HCEC 1CT (cell line): ENCODE results near the gene CADM1.

Experiments
- DNase-seq: peaks from one replicate; pipeline ENCODE4 v3.0.0-alpha.2; 2017

The CADM1 gene

GRCh38 chr11:115393950-115394349 lies 110.3 kb downstream of the CADM1 start:
- DNase-seq: no peak

- DNase-seq: no peak
Measured at GRCh38 chr11:115391598-115391997, 112.6 kb downstream of the CADM1 start.

DNA sequence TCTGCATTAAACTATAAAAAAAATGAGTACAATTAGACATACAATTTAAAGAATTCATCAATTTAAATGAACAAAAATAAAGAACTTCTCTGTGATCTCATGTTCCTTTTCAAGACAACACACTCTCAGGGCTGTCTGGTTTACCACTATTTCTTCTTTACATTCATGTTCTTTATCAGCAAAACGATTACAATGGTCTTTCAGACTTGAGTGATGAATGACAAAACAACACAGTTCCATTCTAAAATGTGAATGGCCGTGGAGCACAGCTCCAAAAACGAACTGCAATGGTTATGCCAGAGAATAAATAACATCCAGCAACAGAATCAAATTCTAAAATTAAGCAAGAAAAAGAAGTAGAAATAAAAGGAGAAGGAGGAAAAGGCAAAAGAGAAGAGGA lies 113.1 kb downstream of the CADM1 start:
- DNase-seq: no peak

DNA sequence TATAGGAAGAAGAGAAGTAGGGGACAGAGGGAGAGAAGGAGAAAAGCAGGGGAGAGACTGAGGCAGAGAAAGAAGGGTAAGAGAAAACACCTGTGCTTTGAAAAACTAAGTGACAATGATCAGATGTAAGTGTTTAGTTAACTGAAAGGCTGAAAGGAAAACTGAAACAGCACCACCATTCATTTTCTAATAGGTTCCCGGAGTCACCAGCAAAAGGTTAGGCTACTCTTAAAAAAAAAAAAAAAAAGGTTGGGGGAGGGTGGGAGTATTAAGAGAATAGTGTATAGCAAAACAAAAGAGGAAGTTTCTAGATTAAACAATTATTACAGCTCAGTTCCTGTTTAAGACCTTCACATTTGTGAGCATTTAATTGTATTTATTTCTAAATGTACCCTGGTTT lies 113.8 kb downstream of the CADM1 start:
- no peak for DNase-seq

GRCh38 chr11:115389790-115390189 lies 114.4 kb downstream of the CADM1 start:
- no peak for DNase-seq

- no peak for DNase-seq
Measured at GRCh38 chr11:115385226-115385625, 119.0 kb downstream of the CADM1 start.

DNA sequence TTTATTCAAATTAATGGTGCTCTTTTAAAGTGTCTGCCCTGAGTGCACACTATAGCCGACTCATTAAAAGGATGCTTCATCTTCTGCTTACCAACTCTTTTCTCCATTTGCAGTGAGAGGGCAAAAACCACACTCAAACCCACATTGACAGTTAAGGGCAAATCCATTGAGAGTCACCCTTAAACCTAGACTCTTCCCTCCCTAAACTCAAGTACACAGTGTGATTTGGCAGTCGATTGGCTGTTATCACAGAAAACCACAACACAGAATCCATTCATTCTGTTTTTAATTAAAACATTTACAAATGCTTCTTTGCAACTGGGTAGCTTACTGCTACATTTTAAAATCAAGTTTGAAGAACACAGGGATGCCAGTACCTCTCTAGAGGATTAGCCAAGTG lies 120.0 kb downstream of the CADM1 start:
- DNase-seq: no peak

DNA sequence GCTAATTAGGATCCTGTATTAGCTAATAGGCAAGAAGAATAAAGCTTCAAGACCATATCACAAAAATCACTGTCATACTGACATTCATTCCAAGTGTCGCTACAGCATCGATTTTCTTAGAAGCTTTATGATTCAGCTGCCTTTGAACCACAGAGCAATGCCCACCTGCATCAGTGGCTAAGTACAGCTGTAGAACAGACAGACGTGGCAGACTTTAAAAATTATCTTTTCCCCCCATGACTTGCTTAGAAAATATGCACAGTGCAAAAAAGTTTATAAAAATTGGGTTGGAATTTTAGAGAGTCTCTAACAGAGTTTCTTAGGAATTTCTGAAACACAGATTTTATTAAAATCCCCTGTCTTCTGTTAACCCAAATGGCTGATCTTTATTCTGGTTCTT lies 120.8 kb downstream of the CADM1 start:
- no peak for DNase-seq

GRCh38 chr11:115379528-115379927 lies 124.7 kb downstream of the CADM1 start:
- no peak for DNase-seq

GRCh38 chr11:115378557-115378956 lies 125.7 kb downstream of the CADM1 start:
- no peak for DNase-seq

DNA sequence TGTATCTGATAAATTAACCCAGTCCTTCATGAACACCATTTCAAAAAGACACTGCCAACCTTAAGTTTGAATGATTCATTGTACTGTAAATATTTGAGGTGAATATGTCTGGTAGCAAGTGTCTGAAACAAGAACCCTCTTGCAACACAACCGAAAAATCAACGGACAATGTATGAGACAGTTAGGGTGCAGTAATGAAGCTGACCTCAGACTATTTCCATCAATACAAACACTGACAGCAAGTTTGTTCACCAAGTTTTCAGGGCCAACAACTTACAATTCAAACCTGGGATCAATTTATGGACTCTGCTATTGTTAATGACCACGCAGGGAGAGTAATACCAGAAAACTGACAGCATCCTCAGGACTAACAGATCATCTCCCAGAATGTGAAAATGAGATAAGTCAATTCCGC lies 126.3 kb downstream of the CADM1 start:
- DNase-seq: no peak

GRCh38 chr11:115368616-115369015 lies 135.6 kb downstream of the CADM1 start:
- DNase-seq: no peak

DNA sequence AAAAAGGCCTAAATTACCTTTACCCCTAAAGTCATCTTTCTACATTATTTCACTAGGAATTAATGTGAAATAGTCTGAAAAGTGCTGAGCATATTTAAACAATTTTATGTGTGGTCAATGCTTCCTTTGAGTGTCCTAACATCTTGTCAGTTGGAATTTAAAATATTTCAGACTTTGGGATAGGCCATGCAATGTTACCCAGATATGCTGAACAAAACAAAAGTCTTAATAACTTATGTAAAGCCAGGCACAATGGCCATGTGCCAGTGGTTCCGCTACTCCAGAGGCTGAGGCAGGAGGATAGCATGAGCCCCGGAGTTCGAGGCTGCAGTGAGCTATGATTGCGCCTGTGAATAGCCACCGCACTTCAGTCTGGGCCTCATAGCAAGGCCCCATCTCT lies 137.4 kb downstream of the CADM1 start:
- DNase-seq: no peak

- no peak for DNase-seq
Measured at GRCh38 chr11:115365907-115366306, 138.3 kb downstream of the CADM1 start.

DNA sequence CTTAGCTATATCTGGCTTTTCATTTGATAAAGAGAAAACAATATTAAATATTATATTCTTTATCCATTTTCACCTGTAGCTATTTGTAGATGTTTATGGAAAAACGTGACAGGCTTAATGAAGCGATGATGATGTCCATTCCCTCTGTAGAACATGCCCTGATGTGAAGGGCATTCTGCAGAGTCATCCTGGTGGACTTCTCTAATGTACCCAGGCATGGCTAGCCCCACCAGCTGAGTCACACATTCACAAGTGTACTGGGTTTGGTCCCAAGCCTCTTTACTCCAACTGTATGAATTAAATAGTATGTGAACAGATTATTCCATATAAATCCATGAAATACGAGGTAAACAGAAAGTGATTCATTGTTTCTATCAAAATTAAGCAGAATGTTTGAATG lies 139.3 kb downstream of the CADM1 start:
- DNase-seq: no peak

- no peak for DNase-seq
Measured at GRCh38 chr11:115363921-115364320, 140.3 kb downstream of the CADM1 start.

- DNase-seq: no peak
Measured at GRCh38 chr11:115363426-115363825, 140.8 kb downstream of the CADM1 start.

DNA sequence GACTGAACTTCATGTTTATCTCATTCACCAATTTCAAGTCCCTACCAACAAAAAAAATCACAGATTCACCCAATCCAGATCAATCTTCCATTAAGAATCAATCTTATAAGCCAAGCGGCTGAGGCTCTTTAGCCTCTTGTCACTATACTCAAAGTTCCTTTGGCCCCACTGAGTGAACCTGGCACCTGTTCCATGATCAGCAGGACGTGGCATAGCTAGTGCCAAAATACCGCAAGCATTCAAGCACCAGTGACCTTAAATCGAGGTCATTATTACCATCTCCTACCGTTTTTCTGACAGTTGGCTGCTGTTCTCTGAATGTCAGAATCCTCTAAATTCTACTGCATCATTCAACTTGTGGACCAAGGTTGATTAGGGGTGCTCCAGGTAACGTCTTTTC lies 141.2 kb downstream of the CADM1 start:
- no peak for DNase-seq

DNA sequence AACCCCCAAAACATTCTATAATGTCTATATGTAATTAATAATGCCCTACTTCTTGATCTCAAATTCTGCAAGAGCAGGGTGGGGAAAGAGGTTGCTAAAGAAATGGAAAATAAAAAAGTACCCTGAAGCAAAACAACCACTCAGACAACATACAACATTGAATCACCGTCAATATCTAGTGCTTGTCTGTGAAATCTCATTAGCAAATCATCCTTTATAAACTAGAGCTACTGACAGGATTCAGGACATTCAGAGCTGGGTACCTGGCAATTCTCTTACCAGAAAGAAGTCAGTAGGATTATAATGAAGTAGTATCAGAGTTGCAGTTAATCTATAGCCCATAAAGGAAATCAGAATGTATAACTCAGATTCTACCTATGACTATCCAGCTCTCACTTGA lies 143.2 kb downstream of the CADM1 start:
- DNase-seq: no peak

DNA sequence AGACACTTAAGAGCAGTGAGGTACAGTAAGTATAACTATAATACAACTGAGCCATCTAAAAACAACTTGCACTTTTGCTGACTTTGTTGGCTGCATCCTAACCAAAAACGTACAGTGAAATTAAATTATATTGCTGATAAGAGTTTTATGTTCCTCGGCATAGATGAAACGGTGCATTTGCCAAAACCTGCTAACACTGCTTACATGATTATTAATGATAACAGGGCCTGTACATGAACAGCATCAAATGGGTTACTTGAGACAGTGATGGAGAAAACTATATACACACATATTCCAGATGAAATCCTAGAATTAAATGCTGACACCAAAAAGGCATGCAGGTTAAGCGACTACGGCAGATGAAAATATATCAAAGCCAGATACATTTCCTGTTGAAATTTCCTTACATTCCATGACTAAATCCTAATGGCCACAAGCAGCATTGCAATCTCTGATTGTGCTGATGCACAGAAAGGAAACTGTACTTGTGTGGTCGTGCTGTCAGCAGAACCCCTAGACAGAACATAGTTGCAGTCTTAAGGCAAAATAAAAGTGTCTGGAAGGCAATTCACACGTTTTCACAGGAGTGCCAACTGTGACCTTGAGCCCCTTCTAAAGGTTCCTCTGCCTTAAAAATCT lies 143.9 kb downstream of the CADM1 start:
- no peak for DNase-seq

GRCh38 chr11:115357066-115357465 lies 147.1 kb downstream of the CADM1 start:
- no peak for DNase-seq

GRCh38 chr11:115352805-115353485 lies 151.3 kb downstream of the CADM1 start:
- DNase-seq: no peak

GRCh38 chr11:115349335-115350017 lies 154.7 kb downstream of the CADM1 start:
- DNase-seq: no peak

- no peak for DNase-seq
Measured at GRCh38 chr11:115348416-115348815, 155.8 kb downstream of the CADM1 start.
